ENCODE measurements around the gene NRG2. TPM values are rescaled to one million over a fixed set of nuclear protein-coding genes. Genes with fewer than 3 reads are reported as not detected.

Gene NRG2
- total and polyA plus RNA-seq, 2 experiments from 2014 or later: 13.5 to 20.7 TPM

DNA sequence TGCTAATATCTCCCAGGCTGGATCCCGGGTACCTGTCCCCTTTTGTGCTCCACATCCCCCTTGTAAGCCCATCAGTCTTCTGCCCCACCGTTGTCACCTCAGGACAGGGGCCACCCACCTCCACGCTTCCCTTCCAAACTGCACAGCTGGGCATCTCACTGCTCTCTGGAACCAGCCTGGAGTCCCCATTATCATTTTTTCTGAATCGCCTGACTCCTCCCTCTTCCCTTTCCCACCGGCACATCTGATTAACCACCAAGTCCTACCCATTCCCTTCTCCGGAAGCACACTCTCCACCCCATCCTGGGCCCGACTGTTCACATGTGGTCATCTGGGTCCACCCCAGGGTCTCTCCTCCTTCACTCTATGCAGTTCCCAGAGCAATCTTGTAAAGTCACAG is 193.6 kb downstream of the NRG2 start:
- DNase-seq (ENCODE audit: low read depth in 1 of 2, low spot score in 1 of 2): no peak
- Histone ChIP-seq H3K27ac (no peak overlapping the region), H3K27me3 (peaks cover 48% of the 10 kb centered on the region), H3K4me1 (ENCODE audit: low read depth) (no peaks in the 10 kb centered on the region), H3K9me3 (ENCODE audit: low read depth) (no peaks in the 10 kb centered on the region), H3K36me3 (peaks cover 14% of the 10 kb centered on the region), H3K4me3 (no peak overlapping the region)
- no peak for TF ChIP-seq CTCF (IDR thresholded peaks at IDR 0.05; ENCODE audit: low read depth, low read length)

DNA sequence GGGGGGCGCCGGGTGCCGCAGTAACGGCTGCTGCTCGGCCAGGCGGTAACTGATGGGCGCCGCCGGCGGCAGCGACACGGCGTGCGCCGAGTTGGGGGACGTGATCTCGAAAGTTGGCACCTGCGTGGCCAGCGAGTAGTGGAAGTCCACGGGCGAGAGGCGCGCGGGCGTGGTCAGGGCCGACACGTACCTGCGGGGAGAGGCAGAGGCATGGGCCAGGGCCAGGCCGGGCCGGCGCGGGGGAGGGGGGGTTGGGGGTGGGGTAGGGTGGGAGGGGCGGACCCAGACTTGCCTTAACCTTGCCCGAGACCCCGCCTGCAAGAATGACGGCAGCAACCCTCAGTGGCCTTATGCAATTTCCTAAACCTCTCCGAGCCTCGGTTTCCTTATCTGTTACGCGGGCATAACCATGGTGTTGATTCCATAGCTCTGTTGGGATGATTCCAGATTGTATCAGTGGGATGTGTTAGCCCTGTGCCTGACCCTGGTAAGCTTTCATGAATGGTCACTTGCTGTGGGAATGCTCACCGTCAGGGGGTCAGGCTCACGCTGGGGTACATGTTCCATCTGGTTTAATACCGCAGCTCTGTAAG is 194.5 kb downstream of the NRG2 start:
- no peak for TF ChIP-seq CTCF (IDR thresholded peaks at IDR 0.05; ENCODE audit: low read depth, low read length)
- Histone ChIP-seq H3K9me3 (ENCODE audit: low read depth) (no peaks in the 10 kb centered on the region), H3K27ac (no peak overlapping the region), H3K36me3 (peaks cover 14% of the 10 kb centered on the region), H3K4me1 (ENCODE audit: low read depth) (no peaks in the 10 kb centered on the region), H3K27me3 (peaks cover 48% of the 10 kb centered on the region), H3K4me3 (no peak overlapping the region)
- DNase-seq (ENCODE audit: low read depth in 1 of 2, low spot score in 1 of 2): peak in 1 of 2 donors; percentile 60

DNA sequence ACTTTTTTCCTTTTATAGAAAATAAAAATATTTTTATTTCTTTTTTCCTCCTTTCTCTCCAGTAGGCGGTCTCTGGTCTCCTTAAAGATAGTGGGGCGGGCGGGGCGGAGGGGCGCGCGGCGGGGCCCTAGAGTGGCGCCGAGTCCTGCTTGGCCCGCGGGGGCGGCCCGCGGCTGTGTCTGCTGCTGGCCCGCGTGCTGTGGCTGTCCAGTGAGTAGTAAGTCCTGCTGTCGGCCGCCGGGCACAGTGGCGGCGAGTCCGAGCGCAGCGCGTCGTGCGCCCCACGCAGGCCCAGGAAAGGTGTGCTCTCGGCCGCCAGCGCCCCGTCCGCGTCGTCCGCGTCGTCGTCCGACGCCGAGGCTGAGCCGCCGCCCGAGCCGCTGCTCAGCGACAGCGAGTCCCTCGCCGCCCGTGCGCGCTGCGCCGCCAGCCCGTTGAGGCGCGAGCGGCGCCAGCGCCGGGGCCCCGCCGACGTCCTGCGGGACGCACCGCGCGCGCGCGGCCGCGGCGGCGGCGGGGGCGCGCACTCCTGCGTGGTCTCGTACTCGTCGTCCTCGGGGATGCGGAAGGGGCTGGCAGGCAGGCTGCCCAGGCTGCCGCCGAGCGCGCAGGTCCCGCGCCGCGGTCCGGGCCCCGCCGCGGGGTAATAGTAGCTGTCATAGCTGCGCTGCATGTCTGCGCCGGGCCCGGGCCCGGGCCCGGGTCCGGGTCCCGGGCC is 195.2 kb downstream of the NRG2 start:
- H3K36me3 ChIP-seq: peaks cover 14% of the 10 kb centered on the region
- no peaks in the 10 kb centered on the region for H3K9me3 ChIP-seq (ENCODE audit: low read depth)
- H3K27me3 ChIP-seq: peaks cover 48% of the 10 kb centered on the region
- no peak overlapping the region for H3K27ac ChIP-seq
- no peak for TF ChIP-seq CTCF (IDR thresholded peaks at IDR 0.05; ENCODE audit: low read depth, low read length)
- no peak overlapping the region for H3K4me3 ChIP-seq
- no peaks in the 10 kb centered on the region for H3K4me1 ChIP-seq (ENCODE audit: low read depth)
- DNase-seq (ENCODE audit: low read depth in 1 of 2, low spot score in 1 of 2): peak; percentile 41 to 52

- no peak for DNase-seq (ENCODE audit: low read depth in 1 of 2, low spot score in 1 of 2)
- no peaks in the 10 kb centered on the region for H3K9me3 ChIP-seq (ENCODE audit: low read depth)
- peaks cover 10% of the 10 kb centered on the region for H3K36me3 ChIP-seq
- H3K27me3 ChIP-seq: peaks cover 48% of the 10 kb centered on the region
- H3K4me1 ChIP-seq (ENCODE audit: low read depth): no peaks in the 10 kb centered on the region
- TF ChIP-seq CTCF (IDR thresholded peaks at IDR 0.05; ENCODE audit: low read depth, low read length): no peak
- no peak overlapping the region for H3K4me3 ChIP-seq
- no peak overlapping the region for H3K27ac ChIP-seq
These were observed 196.0 kb downstream of the NRG2 start for GRCh38 chr5:139847091-139847490.

GRCh38 chr5:139845846-139846681 is 197.0 kb downstream of the NRG2 start:
- no peak for TF ChIP-seq CTCF (IDR thresholded peaks at IDR 0.05; ENCODE audit: low read depth, low read length)
- Histone ChIP-seq H3K4me3 (no peak overlapping the region), H3K9me3 (ENCODE audit: low read depth) (no peaks in the 10 kb centered on the region), H3K27ac (no peak overlapping the region), H3K36me3 (peaks cover 1% of the 10 kb centered on the region), H3K4me1 (ENCODE audit: low read depth) (no peaks in the 10 kb centered on the region), H3K27me3 (peaks cover 48% of the 10 kb centered on the region)
- no peak for DNase-seq (ENCODE audit: low read depth in 1 of 2, low spot score in 1 of 2)

All from cardiac muscle cell (in vitro differentiated cells and primary cell).